SK-N-MC (cell line): Measurements from ENCODE around the gene ACVR1B.

Experiments
- DNase-seq: peaks from one replicate; pipeline ENCODE4 v3.0.0-alpha.2; 2011; ENCODE audit warnings: low read depth, low spot score
- H3K27ac ChIP-seq: fragments of 200-600 bp; sonication (generic); 2 replicates; pipeline ENCODE4 v1.5.1; 2016; ENCODE audit warnings: mixed run types
- H3K36me3 ChIP-seq: fragments of 200-600 bp; sonication (generic); 2 replicates; pipeline ENCODE4 v1.6.1; 2017; ENCODE audit warnings: antibody characterized with exemption, low read length, mixed read lengths; ENCODE audit not compliant: insufficient read depth
- H3K4me3 ChIP-seq: fragments of 200-600 bp; sonication (generic); 2 replicates; pipeline ENCODE4 v1.5.1; 2016
- H3K9ac ChIP-seq: fragments of 200-600 bp; sonication (generic); 2 replicates; pipeline ENCODE4 v1.8.0; 2017; ENCODE audit warnings: mixed run types, mixed read lengths; ENCODE audit not compliant: insufficient read length
- H3K9me3 ChIP-seq: fragments of 200-600 bp; sonication (generic); 2 replicates; pipeline ENCODE4 v1.6.1; 2017; ENCODE audit warnings: low read depth, mild to moderate bottlenecking, antibody characterized with exemption, low read length, moderate library complexity, mixed read lengths
- EZH2 ChIP-seq: fragments of 200-600 bp; sonication (generic); IDR thresholded peaks from one replicate; pipeline ENCODE4 v1.6.1; 2017; ENCODE audit warnings: antibody characterized with exemption
- FOXP2 ChIP-seq: optimal IDR thresholded peaks from 2 replicates; pipeline ENCODE3; 2011; ENCODE audit warnings: mild to moderate bottlenecking, moderate library complexity; ENCODE audit not compliant: insufficient read depth; ENCODE audit errors: extremely low read length, control extremely low read depth
- POLR2AphosphoS5 ChIP-seq: IDR thresholded peaks from 2 replicates; pipeline ENCODE4 v1.6.1; 2012; ENCODE audit warnings: mild to moderate bottlenecking, low read depth, low read length, borderline replicate concordance

ACVR1B gene

DNA sequence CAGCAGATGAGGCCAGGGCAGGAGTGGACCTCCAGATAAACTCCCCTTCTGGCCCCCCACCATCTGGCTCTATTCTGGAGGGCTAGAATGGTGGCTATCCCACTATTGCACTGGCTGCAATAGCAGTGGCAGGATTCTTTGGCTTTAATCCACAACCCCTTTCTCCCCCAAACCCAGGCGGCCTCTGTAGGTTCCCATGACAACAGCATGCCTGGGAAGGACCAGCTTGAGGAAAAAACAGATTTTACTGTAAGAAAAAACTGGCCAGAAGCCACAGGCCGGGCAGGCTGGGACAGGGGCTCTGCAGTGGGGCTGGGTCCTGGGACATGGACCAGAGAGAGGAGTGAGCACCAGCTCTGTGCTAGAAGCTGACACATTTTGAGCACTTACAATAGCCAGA lies 13.6 kb upstream of the ACVR1B start:
- no peak for DNase-seq
- TF ChIP-seq EZH2 (no peak), FOXP2 (no peak), POLR2AphosphoS5 (no peak)
- Histone ChIP-seq H3K36me3 (no peaks in the 10 kb centered on the region), H3K4me3 (no peak overlapping the region), H3K9me3 (no peaks in the 10 kb centered on the region), H3K9ac (no peak overlapping the region), H3K27ac (no peak overlapping the region)

DNA sequence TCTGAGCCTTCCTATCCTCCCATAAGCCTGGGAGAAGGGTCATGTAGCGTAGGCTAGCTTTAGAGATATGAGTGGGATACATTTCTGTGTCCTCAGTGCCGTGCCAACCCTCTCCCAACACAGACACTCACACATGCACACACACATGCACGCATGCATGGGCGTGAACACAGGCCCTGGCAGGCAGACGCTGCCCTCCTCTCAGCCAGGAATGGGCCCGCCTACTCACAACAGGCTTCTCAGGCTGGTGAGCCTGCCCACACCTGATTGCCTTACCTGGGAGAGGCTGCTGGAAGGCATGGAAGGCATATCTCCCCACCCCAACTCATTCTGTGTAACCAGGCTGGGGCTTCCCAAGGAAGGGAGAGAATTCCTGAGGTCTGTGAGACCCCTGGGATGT lies 12.8 kb upstream of the ACVR1B start:
- TF ChIP-seq FOXP2 (no peak), EZH2 (no peak), POLR2AphosphoS5 (no peak)
- no peaks in the 10 kb centered on the region for H3K36me3 ChIP-seq
- no peak for DNase-seq

DNA sequence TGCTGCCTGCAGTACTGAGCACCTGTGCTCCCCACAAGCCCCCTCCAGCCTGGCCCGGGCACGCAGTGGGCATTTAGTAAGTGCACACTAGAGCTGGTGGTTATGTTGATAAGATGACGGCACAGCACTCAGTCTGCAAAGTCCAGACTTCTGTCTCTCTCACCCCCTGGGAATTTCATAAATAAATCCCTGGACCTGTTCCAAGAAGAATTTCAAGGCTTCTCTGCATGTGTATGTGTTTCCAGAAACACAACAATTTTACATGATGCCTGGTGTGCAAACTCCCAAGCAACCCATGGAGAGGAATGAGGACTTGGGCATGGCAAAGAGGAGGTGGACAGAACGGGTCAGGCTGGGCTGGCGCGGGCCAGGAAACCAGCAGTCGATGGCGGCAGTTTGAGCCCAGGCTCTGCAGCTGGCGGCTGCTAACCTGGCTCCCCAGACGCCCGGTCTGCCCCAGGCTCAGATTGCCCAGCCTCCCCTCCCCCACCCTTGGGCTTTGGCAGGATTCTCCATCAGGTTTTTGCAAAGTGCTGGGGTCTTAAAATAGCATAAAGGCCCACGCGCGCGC lies 10.4 kb upstream of the ACVR1B start:
- DNase-seq: peak; percentile 62
- Histone ChIP-seq H3K27ac (peak overlapping the region; percentile 36; the same call in 1 of the 2 replicates), H3K9ac (no peak overlapping the region), H3K36me3 (no peaks in the 10 kb centered on the region), H3K4me3 (peak overlapping the region; percentile 66), H3K9me3 (no peaks in the 10 kb centered on the region)
- TF ChIP-seq FOXP2 (peak; percentile 49), EZH2 (no peak), POLR2AphosphoS5 (no peak)

More for the DNA sequence above, 12.8 kb upstream of the ACVR1B start:
- H3K9ac ChIP-seq: no peak overlapping the region
- no peaks in the 10 kb centered on the region for H3K9me3 ChIP-seq
- no peak overlapping the region for H3K27ac ChIP-seq
- no peak overlapping the region for H3K4me3 ChIP-seq

DNA sequence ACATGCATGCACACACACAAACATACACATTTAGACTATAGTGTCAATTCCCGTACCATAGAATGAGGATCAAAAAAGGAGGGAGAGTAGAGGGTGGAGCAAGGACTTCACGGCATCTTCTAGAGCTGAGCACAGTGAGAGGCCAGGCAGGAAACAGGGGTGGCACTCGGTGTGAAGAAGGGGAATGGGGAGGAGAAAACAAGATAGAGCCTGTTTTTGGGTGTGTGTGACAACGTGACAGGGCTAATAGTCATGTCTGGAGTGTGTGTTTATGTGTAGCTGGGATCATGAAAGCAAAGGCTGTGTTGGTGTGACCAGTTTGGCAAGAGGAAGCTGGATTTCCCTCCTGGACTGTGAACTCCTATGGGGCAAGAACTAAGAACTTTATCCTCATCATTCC lies 9.9 kb upstream of the ACVR1B start:
- H3K9me3 ChIP-seq: no peaks in the 10 kb centered on the region
- no peak overlapping the region for H3K27ac ChIP-seq
- H3K9ac ChIP-seq: no peak overlapping the region
- H3K36me3 ChIP-seq: no peaks in the 10 kb centered on the region
- no peak for DNase-seq
- H3K4me3 ChIP-seq: peak overlapping the region; percentile 66
- no peak for TF ChIP-seq FOXP2
- no peak for TF ChIP-seq POLR2AphosphoS5
- TF ChIP-seq EZH2: no peak

DNA sequence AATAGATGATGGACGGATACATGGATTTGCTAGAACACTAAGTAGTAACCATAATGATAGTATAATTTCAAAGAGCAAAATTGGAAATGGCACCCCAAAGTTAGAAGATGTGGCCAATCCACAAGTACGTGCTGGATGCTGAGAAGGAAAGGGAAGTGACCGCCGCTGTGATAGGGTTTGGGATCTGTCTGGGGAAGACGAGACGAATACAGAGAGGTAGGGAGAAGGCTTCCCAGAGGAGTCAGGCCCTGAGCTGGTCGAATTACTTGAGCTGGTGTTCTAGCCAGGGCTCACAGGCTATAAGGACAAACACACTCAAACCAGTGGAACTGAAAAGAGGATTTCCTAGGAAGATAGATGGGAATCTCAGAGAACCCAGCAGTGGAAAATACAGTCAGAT lies 9.4 kb upstream of the ACVR1B start:
- no peaks in the 10 kb centered on the region for H3K36me3 ChIP-seq
- TF ChIP-seq EZH2 (no peak), POLR2AphosphoS5 (no peak), FOXP2 (no peak)
- no peak overlapping the region for H3K9ac ChIP-seq
- no peaks in the 10 kb centered on the region for H3K9me3 ChIP-seq
- no peak overlapping the region for H3K4me3 ChIP-seq
- no peak for DNase-seq
- H3K27ac ChIP-seq: no peak overlapping the region

DNA sequence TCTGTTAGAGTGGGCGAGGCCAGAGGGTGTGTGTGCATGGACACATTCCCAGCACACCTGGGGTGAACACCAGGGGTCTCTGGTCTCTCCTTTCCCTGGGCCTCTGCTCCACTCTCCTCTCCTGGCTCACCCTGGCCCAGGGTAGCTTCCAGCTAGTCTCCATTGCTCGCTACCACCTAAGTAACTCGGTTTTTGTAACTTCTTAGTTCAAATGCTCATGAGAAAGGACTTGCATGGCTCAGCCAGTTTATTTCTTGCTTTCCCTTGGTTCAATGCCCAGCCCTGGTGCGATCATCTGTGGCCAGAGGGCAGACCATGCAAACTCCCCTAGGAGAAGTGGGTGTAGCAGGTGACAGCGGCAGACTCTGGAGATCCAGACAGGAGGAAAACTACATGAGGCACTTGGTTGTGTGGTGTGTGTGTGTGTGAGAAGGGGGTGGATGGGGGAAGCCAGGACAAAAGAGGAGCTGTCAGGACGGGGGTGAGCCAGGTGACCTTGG lies 8.9 kb upstream of the ACVR1B start:
- Histone ChIP-seq H3K27ac (no peak overlapping the region), H3K36me3 (no peaks in the 10 kb centered on the region), H3K4me3 (no peak overlapping the region), H3K9ac (no peak overlapping the region), H3K9me3 (no peaks in the 10 kb centered on the region)
- no peak for DNase-seq
- no peak for TF ChIP-seq POLR2AphosphoS5
- TF ChIP-seq FOXP2: no peak
- no peak for TF ChIP-seq EZH2

DNA sequence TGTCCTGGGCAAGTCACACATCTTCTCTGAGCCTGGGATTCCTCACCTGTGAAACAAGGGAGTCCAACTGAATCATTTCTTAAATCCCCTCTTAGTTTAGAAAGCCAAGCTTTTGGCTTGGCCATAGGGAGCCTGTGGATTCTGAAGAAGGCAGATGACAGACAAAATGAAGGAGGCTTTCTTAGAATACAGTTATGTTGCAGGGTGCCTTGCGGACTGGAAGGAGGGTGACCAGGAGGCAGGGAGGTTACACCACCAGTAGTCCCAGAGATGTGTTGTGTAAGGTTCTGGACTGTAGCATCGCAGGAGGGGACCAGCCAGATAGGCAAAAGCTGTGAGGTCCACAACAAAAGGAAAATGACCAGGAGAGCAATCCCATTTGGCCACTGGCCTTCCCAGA lies 8.2 kb upstream of the ACVR1B start:
- TF ChIP-seq POLR2AphosphoS5 (no peak), EZH2 (no peak), FOXP2 (no peak)
- Histone ChIP-seq H3K9me3 (no peaks in the 10 kb centered on the region), H3K36me3 (no peaks in the 10 kb centered on the region), H3K4me3 (no peak overlapping the region), H3K9ac (no peak overlapping the region), H3K27ac (no peak overlapping the region)
- no peak for DNase-seq

DNA sequence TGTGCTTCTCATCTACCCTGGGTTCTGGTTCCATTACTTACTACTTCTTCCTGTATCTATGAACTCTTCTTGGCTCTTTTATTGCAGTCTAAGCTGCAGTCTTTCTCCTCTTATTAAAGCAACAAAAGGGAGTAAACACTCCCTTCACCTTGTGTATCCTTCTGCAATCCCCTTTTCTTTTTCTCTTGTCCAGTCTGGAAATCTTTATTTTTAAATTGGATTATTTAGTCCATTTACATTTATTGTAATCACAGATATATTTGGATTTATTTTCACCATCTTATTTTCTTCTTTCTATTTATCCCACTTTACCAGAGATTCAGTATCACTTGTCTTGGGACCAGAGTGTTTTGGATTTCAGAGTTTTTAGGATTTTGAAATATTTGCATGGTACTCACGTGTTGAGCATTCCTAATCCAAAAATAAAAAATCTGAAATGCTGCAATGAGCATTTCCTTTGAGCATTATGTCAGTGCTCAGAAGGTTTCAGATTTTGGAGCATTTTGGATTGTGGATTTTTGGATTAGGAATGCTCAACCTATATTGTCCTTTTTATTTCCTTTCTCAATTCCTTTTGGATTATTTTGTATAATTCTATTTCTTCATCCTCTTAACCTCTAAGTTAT lies 6.8 kb upstream of the ACVR1B start:
- no peaks in the 10 kb centered on the region for H3K9me3 ChIP-seq
- no peak overlapping the region for H3K4me3 ChIP-seq
- H3K9ac ChIP-seq: no peak overlapping the region
- H3K27ac ChIP-seq: no peak overlapping the region
- no peak for DNase-seq
- no peak for TF ChIP-seq FOXP2
- TF ChIP-seq EZH2: no peak
- TF ChIP-seq POLR2AphosphoS5: no peak
- H3K36me3 ChIP-seq: no peaks in the 10 kb centered on the region
